H1 (cell line): Measurements from ENCODE around the gene FMN2. TPM values are rescaled to one million over a fixed set of nuclear protein-coding genes. Genes with fewer than 3 reads are reported as not detected.

Experiments used
- CTCF ChIA-PET: fragments of 300-600 bp; sonication (Branson Sonifier 250); formaldehyde crosslinking; loops from one replicate; lab custom pipeline; 2021; ENCODE audit not compliant: partially characterized antibody; lab: Charles Lee
- POLR2A ChIA-PET: fragments of 300-600 bp; sonication (Branson Sonifier 250); formaldehyde crosslinking; loops from one replicate; lab custom pipeline; 2021; ENCODE audit warnings: inconsistent platforms; ENCODE audit not compliant: partially characterized antibody; lab: Charles Lee
- DNase-seq, 2 experiments: peaks; one replicate each; pipeline versions ENCODE4 v3.0.0 to v3.0.0-alpha.2; 2010 to 2022; ENCODE audit warnings: low spot score in 2 of 2, low read depth in 1 of 2, mixed read lengths in 1 of 2
- FAIRE-seq: peaks from 2 replicates; lab custom pipeline; 2011; peaks lifted over from hg19 to GRCh38; lab: Jason Lieb, UNC
- H2AFZ ChIP-seq: 2 replicates; pipeline ENCODE4 v1.8.1; 2012; ENCODE audit warnings: low read length, inconsistent platforms
- H2AK5ac ChIP-seq: 2 replicates; pipeline ENCODE4 v1.6.1; 2013; ENCODE audit warnings: low read depth, low read length
- H2BK120ac ChIP-seq: replicated peaks from 2 replicates; pipeline ENCODE3; 2013; ENCODE audit warnings: low read depth, low read length, inconsistent platforms
- H2BK12ac ChIP-seq: 2 replicates; pipeline ENCODE4 v1.6.1; 2013; ENCODE audit warnings: low read depth, low read length
- H2BK15ac ChIP-seq: 2 replicates; pipeline ENCODE4 v1.6.1; 2013; ENCODE audit warnings: low read length
- H2BK20ac ChIP-seq: 2 replicates; pipeline ENCODE4 v1.6.1; 2013; ENCODE audit warnings: low read length
- H2BK5ac ChIP-seq: 2 replicates; pipeline ENCODE4 v1.6.1; 2013; ENCODE audit warnings: low read depth, low read length
- H3K14ac ChIP-seq: 2 replicates; pipeline ENCODE4 v1.6.1; 2013; ENCODE audit warnings: inconsistent platforms; ENCODE audit not compliant: insufficient read length
- H3K18ac ChIP-seq: 2 replicates; pipeline ENCODE4 v1.6.1; 2013; ENCODE audit warnings: low read length; ENCODE audit errors: extremely low read depth
- H3K23ac ChIP-seq: 2 replicates; pipeline ENCODE4 v1.6.1; 2013; ENCODE audit warnings: inconsistent platforms; ENCODE audit not compliant: insufficient read length
- H3K23me2 ChIP-seq: 2 replicates; pipeline ENCODE4 v1.6.1; 2013; ENCODE audit warnings: low read depth, low read length
- H3K27ac ChIP-seq: 2 replicates; pipeline ENCODE4 v1.6.1; 2011; ENCODE audit warnings: low read depth, low read length, inconsistent platforms
- H3K27me3 ChIP-seq, 4 experiments: replicated peaks in 1 of 4; 1 replicate in 1 of 4; 2 replicates in 3 of 4; pipeline versions ENCODE4 v1.6.1 to v1.8.1; 2011 to 2013; ENCODE audit warnings: low read length in 3 of 4, mild to moderate bottlenecking in 3 of 4, inconsistent platforms in 2 of 4, mixed read lengths in 2 of 4, moderate library complexity in 1 of 4; ENCODE audit not compliant: control insufficient read depth in 3 of 4, insufficient read depth in 3 of 4; ENCODE audit errors: extremely low read depth in 1 of 4
- H3K36me3 ChIP-seq, 4 experiments: 2 replicates each; pipeline versions ENCODE4 v1.6.1 to v1.8.1; 2011 to 2013; ENCODE audit warnings: mild to moderate bottlenecking in 4 of 4, low read length in 3 of 4, moderate library complexity in 2 of 4, control low read depth in 1 of 4, inconsistent platforms in 1 of 4; ENCODE audit not compliant: insufficient read depth in 4 of 4, control insufficient read depth in 2 of 4
- H3K4ac ChIP-seq: replicated peaks from 2 replicates; pipeline ENCODE3; 2013; ENCODE audit warnings: low read length, low read depth, mixed read lengths, inconsistent platforms; ENCODE audit not compliant: insufficient read length
- H3K4me1 ChIP-seq, 4 experiments: replicated peaks in 1 of 4; 1 replicate in 1 of 4; 2 replicates in 3 of 4; pipeline versions ENCODE4 v1.6.1 to v1.8.1; 2011 to 2013; ENCODE audit warnings: low read length in 3 of 4, inconsistent platforms in 2 of 4, mixed read lengths in 1 of 4; ENCODE audit not compliant: insufficient read depth in 4 of 4, control insufficient read depth in 3 of 4
- H3K4me2 ChIP-seq, 2 experiments: 2 replicates each; pipeline versions ENCODE4 v1.6.1 to v1.8.1; 2011 to 2013; ENCODE audit warnings: low read depth in 2 of 2, low read length in 2 of 2, control low read depth in 1 of 2, inconsistent platforms in 1 of 2, mild to moderate bottlenecking in 1 of 2; ENCODE audit not compliant: insufficient read depth in 1 of 2
- H3K4me3 ChIP-seq, 4 experiments: fragments of 200-600, 300-600 bp in 1 of 4; sonication (generic), shearing (Covaris generic), sonication (Bioruptor Twin) in 1 of 4; 2 replicates each; pipeline versions ENCODE4 v1.5.1 to v1.8.1; 2011 to 2016; ENCODE audit warnings: low read length in 4 of 4, low read depth in 3 of 4, control low read depth in 2 of 4, inconsistent platforms in 2 of 4, mild to moderate bottlenecking in 2 of 4, mixed read lengths in 1 of 4, moderate library complexity in 1 of 4; ENCODE audit not compliant: insufficient read depth in 2 of 4; ENCODE audit errors: extremely low read depth in 1 of 4
- H3K56ac ChIP-seq: replicated peaks from 2 replicates; pipeline ENCODE3; 2013; ENCODE audit warnings: low read depth, mild to moderate bottlenecking, mixed read lengths, low read length, inconsistent platforms; ENCODE audit not compliant: insufficient read length
- H3K79me1 ChIP-seq: 2 replicates; pipeline ENCODE4 v1.6.1; 2013; ENCODE audit warnings: low read depth, low read length, control low read depth
- H3K79me2 ChIP-seq, 2 experiments: 2 replicates each; pipeline versions ENCODE4 v1.6.1 to v1.8.1; 2012 to 2013; ENCODE audit warnings: low read length in 2 of 2, mild to moderate bottlenecking in 2 of 2, inconsistent platforms in 1 of 2; ENCODE audit not compliant: insufficient read depth in 2 of 2, control insufficient read depth in 1 of 2
- H3K9ac ChIP-seq, 4 experiments: replicated peaks in 1 of 4; 1 replicate in 1 of 4; 2 replicates in 3 of 4; pipeline versions ENCODE4 v1.6.1 to v1.8.1; 2011 to 2013; ENCODE audit warnings: low read depth in 3 of 4, low read length in 3 of 4, control low read depth in 2 of 4, mild to moderate bottlenecking in 2 of 4, moderate library complexity in 2 of 4, inconsistent platforms in 1 of 4; ENCODE audit errors: extremely low read depth in 1 of 4
- H3K9me3 ChIP-seq, 2 experiments: 2 replicates each; pipeline versions ENCODE4 v1.6.1 to v1.8.1; 2012 to 2013; ENCODE audit warnings: mild to moderate bottlenecking in 2 of 2, moderate library complexity in 2 of 2, control low read depth in 1 of 2, inconsistent platforms in 1 of 2, low read depth in 1 of 2, low read length in 1 of 2, mixed read lengths in 1 of 2; ENCODE audit not compliant: insufficient read depth in 2 of 2
- H4K20me1 ChIP-seq, 2 experiments: replicated peaks in 1 of 2; 2 replicates each; pipeline versions ENCODE3 to v1.8.1; 2011 to 2013; ENCODE audit warnings: inconsistent platforms in 2 of 2, low read length in 2 of 2, mild to moderate bottlenecking in 1 of 2; ENCODE audit not compliant: insufficient read depth in 2 of 2, control insufficient read depth in 1 of 2
- H4K5ac ChIP-seq: 2 replicates; pipeline ENCODE4 v1.6.1; 2013; ENCODE audit warnings: low read length, low read depth, mixed read lengths, inconsistent platforms; ENCODE audit not compliant: insufficient read length
- H4K8ac ChIP-seq: 2 replicates; pipeline ENCODE4 v1.8.0; 2013; ENCODE audit warnings: mild to moderate bottlenecking, moderate library complexity, low read length, inconsistent platforms; ENCODE audit not compliant: insufficient read depth; ENCODE audit errors: extremely low read depth
- H4K91ac ChIP-seq: replicated peaks from 2 replicates; pipeline ENCODE3; 2013; ENCODE audit warnings: low read length, mixed read lengths, inconsistent platforms; ENCODE audit not compliant: insufficient read length
- CEBPB ChIP-seq: IDR thresholded peaks from 2 replicates; pipeline ENCODE4 v1.6.1; 2012; ENCODE audit warnings: low read depth, low read length
- CTBP2 ChIP-seq: IDR thresholded peaks from 2 replicates; pipeline ENCODE4 v1.7.0; 2011; ENCODE audit warnings: borderline replicate concordance, mild to moderate bottlenecking, moderate library complexity, mixed read lengths, low read length; ENCODE audit not compliant: insufficient read depth, insufficient read length
- RAD21 ChIP-seq, 2 experiments: IDR thresholded peaks in 1 of 2; conservative IDR thresholded peaks in 1 of 2; 2 replicates each; pipeline ENCODE4 v1.6.1; 2011; ENCODE audit warnings: low read depth in 2 of 2, low read length in 2 of 2, improper control_type of control experiment in 1 of 2, inconsistent platforms in 1 of 2, mild to moderate bottlenecking in 1 of 2, moderate library complexity in 1 of 2
- WGBS, 2 experiments: shearing (Covaris generic) in 1 of 2; methylation state at CpG; one replicate each; pipeline versions ENCODE4 v1.1.6 to v1.1.7; 2013 to 2015; ENCODE audit warnings: low lambda C conversion rate in 2 of 2, mixed read lengths in 2 of 2, inconsistent platforms in 1 of 2, low coverage in 1 of 2, missing lambda C conversion rate in 1 of 2; ENCODE audit not compliant: insufficient replicate concordance in 2 of 2, insufficient coverage in 1 of 2, insufficient read length in 1 of 2; ENCODE audit errors: extremely low coverage in 1 of 2, missing lambda C conversion rate in 1 of 2; 5-methylcytosine and 5-hydroxymethylcytosine counted together
- polyA plus RNA-seq, 7 experiments: library from polyadenylated mRNA; depleted of rRNA in 3 of 7; stranded (reverse) in 5 of 7; unstranded in 2 of 7; fragments of >200 nt in 5 of 7; fragments of 200-250 nt in 2 of 7; gene quantifications; 1 replicate in 5 of 7; 2 replicates in 1 of 7; 4 replicates in 1 of 7; pipeline versions ENCODE4 v1.2.1 to v1.2.3, GENCODE V29; 2011 to 2013; ENCODE audit warnings: missing spikeins in 2 of 7, mixed read lengths in 2 of 7
- total RNA-seq: library from RNA; stranded (reverse); fragmentation: NEBNext Ultra II Directional; extraction: Animal tissue kit (Norgen Biotek cat#: 25700); gene quantifications from 2 replicates; pipeline ENCODE4 v1.2.1, GENCODE V29; 2021
- TF ChIP-seq, protein P1 (sequence below): IDR thresholded peaks from 2 replicates; pipeline ENCODE4 v1.6.1; 2012; ENCODE audit warnings: inconsistent platforms
- TF ChIP-seq, protein P2 (sequence below): IDR thresholded peaks from 2 replicates; pipeline ENCODE4 v1.6.1; 2012; ENCODE audit warnings: inconsistent platforms
- TF ChIP-seq, protein P3 (sequence below), 3 experiments: IDR thresholded peaks; 1 replicate in 2 of 3; 2 replicates in 1 of 3; pipeline versions ENCODE4 v1.5.1 to v1.6.1; 2011; ENCODE audit warnings: low read length in 3 of 3, mild to moderate bottlenecking in 3 of 3, inconsistent platforms in 2 of 3, low read depth in 1 of 3, moderate library complexity in 1 of 3; ENCODE audit not compliant: insufficient read depth in 1 of 3; ENCODE audit errors: control extremely low read depth in 1 of 3

FMN2 gene
- total and polyA plus RNA-seq, 2 of the 8 experiments (the other 6 are each of a cell fraction or from before 2014, with no cell fraction given), result 0.83 to 2.0 TPM

DNA sequence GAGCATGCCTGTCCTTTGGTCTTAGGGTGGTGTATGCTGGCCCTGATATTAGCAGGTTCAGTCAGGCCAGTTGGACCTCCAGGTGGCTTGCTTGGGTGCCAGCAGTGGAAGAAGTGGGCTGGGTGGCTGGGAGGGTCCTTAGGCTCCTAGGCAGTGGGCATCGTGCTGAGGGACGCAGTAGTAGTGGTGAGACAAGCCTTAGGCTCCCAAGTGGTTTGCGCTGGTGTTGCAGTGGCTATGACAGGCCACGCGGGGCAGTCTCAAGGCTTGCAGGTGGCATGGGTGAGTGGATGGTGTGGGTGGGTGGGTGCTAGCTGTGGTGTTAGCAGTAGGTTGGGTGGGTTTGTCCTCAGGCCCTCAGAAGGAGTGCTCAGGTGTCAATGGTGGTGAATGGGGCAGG lies 162.3 kb downstream of the FMN2 start:
- 86% methylated on average over 5 of the region's 5 CpGs; no CpG with 5 or more reads in 1 of the 2 experiments for WGBS, 2 experiments

More for the DNA sequence above, 162.3 kb downstream of the FMN2 start:
- Histone ChIP-seq H3K36me3 (no peaks in the 10 kb centered on the region), H4K5ac (no peak overlapping the region), H3K9ac (no peak overlapping the region), H2BK12ac (no peak overlapping the region), H2BK120ac (no peak overlapping the region), H3K4me1 (no peaks in the 10 kb centered on the region), H3K4ac (no peak overlapping the region), H3K27ac (no peak overlapping the region), H2AFZ (no peak overlapping the region), H3K23me2 (no peaks in the 10 kb centered on the region), H2AK5ac (no peak overlapping the region), H2BK5ac (peak overlapping the region; percentile 44; the same call in 1 of the 2 replicates), H3K27me3 (no peaks in the 10 kb centered on the region), H3K14ac (no peak overlapping the region), H3K79me1 (no peaks in the 10 kb centered on the region), H3K18ac (no peak overlapping the region), H4K8ac (no peak overlapping the region), H4K91ac (no peak overlapping the region), H3K9me3 (no peaks in the 10 kb centered on the region), H2BK15ac (no peak overlapping the region), H3K56ac (no peak overlapping the region), H3K23ac (no peak overlapping the region), H2BK20ac (no peak overlapping the region), H3K4me3 (no peak overlapping the region), H3K4me2 (no peak overlapping the region), H4K20me1 (no peaks in the 10 kb centered on the region), H3K79me2 (no peaks in the 10 kb centered on the region)
- DNase-seq (no peak), FAIRE-seq (no peak)
- ChIA-PET CTCF (no interaction called here), POLR2A (no interaction called here)
- TF ChIP-seq, protein P1, sequence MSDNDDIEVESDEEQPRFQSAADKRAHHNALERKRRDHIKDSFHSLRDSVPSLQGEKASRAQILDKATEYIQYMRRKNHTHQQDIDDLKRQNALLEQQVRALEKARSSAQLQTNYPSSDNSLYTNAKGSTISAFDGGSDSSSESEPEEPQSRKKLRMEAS, result no peak
- no peak for TF ChIP-seq CTBP2
- no peak for TF ChIP-seq CEBPB
- peak in 1 of 2 experiments; percentile 17; a peak in 1 of 4 replicates for TF ChIP-seq RAD21 (IDR thresholded peaks at IDR 0.05 in 1 of 2, conservative IDR thresholded peaks at IDR 0.05 in 1 of 2; ENCODE audit: low read depth in 2 of 2, low read length in 2 of 2)
- TF ChIP-seq, protein P2, sequence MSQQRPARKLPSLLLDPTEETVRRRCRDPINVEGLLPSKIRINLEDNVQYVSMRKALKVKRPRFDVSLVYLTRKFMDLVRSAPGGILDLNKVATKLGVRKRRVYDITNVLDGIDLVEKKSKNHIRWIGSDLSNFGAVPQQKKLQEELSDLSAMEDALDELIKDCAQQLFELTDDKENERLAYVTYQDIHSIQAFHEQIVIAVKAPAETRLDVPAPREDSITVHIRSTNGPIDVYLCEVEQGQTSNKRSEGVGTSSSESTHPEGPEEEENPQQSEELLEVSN, result no peak
- TF ChIP-seq, protein P3, sequence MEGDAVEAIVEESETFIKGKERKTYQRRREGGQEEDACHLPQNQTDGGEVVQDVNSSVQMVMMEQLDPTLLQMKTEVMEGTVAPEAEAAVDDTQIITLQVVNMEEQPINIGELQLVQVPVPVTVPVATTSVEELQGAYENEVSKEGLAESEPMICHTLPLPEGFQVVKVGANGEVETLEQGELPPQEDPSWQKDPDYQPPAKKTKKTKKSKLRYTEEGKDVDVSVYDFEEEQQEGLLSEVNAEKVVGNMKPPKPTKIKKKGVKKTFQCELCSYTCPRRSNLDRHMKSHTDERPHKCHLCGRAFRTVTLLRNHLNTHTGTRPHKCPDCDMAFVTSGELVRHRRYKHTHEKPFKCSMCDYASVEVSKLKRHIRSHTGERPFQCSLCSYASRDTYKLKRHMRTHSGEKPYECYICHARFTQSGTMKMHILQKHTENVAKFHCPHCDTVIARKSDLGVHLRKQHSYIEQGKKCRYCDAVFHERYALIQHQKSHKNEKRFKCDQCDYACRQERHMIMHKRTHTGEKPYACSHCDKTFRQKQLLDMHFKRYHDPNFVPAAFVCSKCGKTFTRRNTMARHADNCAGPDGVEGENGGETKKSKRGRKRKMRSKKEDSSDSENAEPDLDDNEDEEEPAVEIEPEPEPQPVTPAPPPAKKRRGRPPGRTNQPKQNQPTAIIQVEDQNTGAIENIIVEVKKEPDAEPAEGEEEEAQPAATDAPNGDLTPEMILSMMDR (IDR thresholded peaks at IDR 0.05; ENCODE audit: control extremely low read depth in 1 of 3, insufficient read depth in 1 of 3, low read depth in 1 of 3, low read length in 3 of 3), result peak in 2 of 3 experiments; percentile 29 to 44; a peak in 2 of 4 replicates
